HCT116 (cell line): ENCODE data around the gene ADCY2. TPM values are rescaled to one million over a fixed set of nuclear protein-coding genes. Genes with fewer than 3 reads are reported as not detected.

Experiments used
- ATAC-seq: fragments of 200-7000 bp; cut with Tn5 transposase; 2 replicates; pipeline ENCODE4 v1.9.1; 2020; ENCODE audit warnings: mild to moderate bottlenecking, moderate library complexity
- BruUV-seq: library from RNA; stranded (reverse); fragments of 400-500 nt; replicated peaks from 2 replicates; lab custom pipeline; 2021; lab: Mats Ljungman, UMichigan
- CTCF ChIA-PET: fragments of 300-600 bp; sonication (Branson Sonifier 250); formaldehyde crosslinking; loops from one replicate; lab custom pipeline; 2021; ENCODE audit warnings: antibody characterized with exemption; lab: Charles Lee
- POLR2A ChIA-PET: fragments of 300-600, 350-600 bp; sonication (Branson Sonifier 250); formaldehyde crosslinking; loops from one replicate; lab custom pipeline; 2021; ENCODE audit warnings: antibody characterized with exemption; lab: Charles Lee
- RAD21 ChIA-PET, 2 experiments: fragments of 300-600 bp; sonication (Branson Sonifier 250); formaldehyde crosslinking; loops; one replicate each; lab custom pipeline; 2023; ENCODE audit warnings: low total read pairs in 2 of 2; ENCODE audit not compliant: uncharacterized antibody in 2 of 2, unreplicated experiment in 2 of 2, low non-redundant PET in 1 of 2; lab: Charles Lee
- DNase-seq: peaks from one replicate; pipeline ENCODE4 v3.0.0-alpha.2; 2010; ENCODE audit warnings: low read depth, low spot score
- H2AFZ ChIP-seq: fragments of 200-600 bp; shearing (Covaris generic), sonication (generic); 2 replicates; pipeline ENCODE4 v1.6.1; 2017; ENCODE audit warnings: low read depth, mixed run types, mixed read lengths, antibody characterized with exemption, low read length; ENCODE audit not compliant: poor library complexity, severe bottlenecking
- H3K27ac ChIP-seq: 2 replicates; pipeline ENCODE4 v1.5.1; 2012; ENCODE audit warnings: low read depth, low read length
- H3K27me3 ChIP-seq: fragments of 200-600 bp; sonication (generic); 2 replicates; pipeline ENCODE4 v1.6.1; 2016; ENCODE audit warnings: mixed run types, low read length, mixed read lengths; ENCODE audit not compliant: insufficient read depth
- H3K36me3 ChIP-seq, 2 experiments: fragments of 200-500 bp in 1 of 2; fragments of 200-600 bp in 1 of 2; sonication (Bioruptor generic) in 1 of 2; sonication (generic) in 1 of 2; 2 replicates each; pipeline versions ENCODE4 v1.5.1 to v1.6.1; 2014 to 2016; ENCODE audit warnings: low read length in 2 of 2, inconsistent platforms in 1 of 2, mixed read lengths in 1 of 2, mixed run types in 1 of 2; ENCODE audit not compliant: insufficient read depth in 2 of 2, control insufficient read depth in 1 of 2
- H3K4me1 ChIP-seq, 2 experiments: fragments of 200-600 bp in 1 of 2; sonication (generic) in 1 of 2; 2 replicates each; pipeline versions ENCODE4 v1.5.1 to v1.6.1; 2012 to 2017; ENCODE audit warnings: low read length in 2 of 2, inconsistent platforms in 1 of 2, mild to moderate bottlenecking in 1 of 2, mixed read lengths in 1 of 2, mixed run types in 1 of 2, moderate library complexity in 1 of 2; ENCODE audit not compliant: insufficient read depth in 2 of 2, control insufficient read depth in 1 of 2
- H3K4me2 ChIP-seq: fragments of 200-600 bp; sonication (generic); 2 replicates; pipeline ENCODE4 v1.6.1; 2017; ENCODE audit warnings: mixed run types, low read length, mixed read lengths
- H3K4me3 ChIP-seq, 2 experiments: fragments of 200-600 bp in 1 of 2; sonication (generic) in 1 of 2; replicated peaks in 1 of 2; 2 replicates each; pipeline ENCODE4 v1.5.1; 2011 to 2016; ENCODE audit warnings: low read length in 2 of 2, control low read depth in 1 of 2, low read depth in 1 of 2, mild to moderate bottlenecking in 1 of 2, mixed read lengths in 1 of 2, mixed run types in 1 of 2
- H3K79me2 ChIP-seq: fragments of 200-600 bp; sonication (generic); 2 replicates; pipeline ENCODE4 v1.6.1; 2017; ENCODE audit warnings: mild to moderate bottlenecking, mixed run types, low read length, moderate library complexity, mixed read lengths; ENCODE audit not compliant: insufficient read depth
- H3K9ac ChIP-seq: fragments of 200-600 bp; sonication (generic); 2 replicates; pipeline ENCODE4 v1.6.1; 2016; ENCODE audit warnings: low read length, mixed read lengths
- H3K9me2 ChIP-seq: fragments of 200-600 bp; sonication (generic), shearing (Covaris generic); 2 replicates; pipeline ENCODE4 v1.6.1; 2017; ENCODE audit warnings: mixed run types, mild to moderate bottlenecking, moderate library complexity; ENCODE audit not compliant: insufficient read depth
- H3K9me3 ChIP-seq, 2 experiments: fragments of 200-500 bp in 1 of 2; fragments of 200-600 bp in 1 of 2; sonication (Bioruptor generic) in 1 of 2; sonication (generic) in 1 of 2; 2 replicates each; pipeline ENCODE4 v1.6.1; 2014 to 2017; ENCODE audit warnings: low read length in 2 of 2, mixed read lengths in 2 of 2, inconsistent platforms in 1 of 2, low read depth in 1 of 2, mild to moderate bottlenecking in 1 of 2, mixed run types in 1 of 2, moderate library complexity in 1 of 2; ENCODE audit not compliant: control insufficient read depth in 1 of 2, insufficient read depth in 1 of 2
- H4K20me1 ChIP-seq: fragments of 200-600 bp; sonication (generic), shearing (Covaris generic); 2 replicates; pipeline ENCODE4 v1.6.1; 2017; ENCODE audit warnings: mixed run types, mild to moderate bottlenecking, moderate library complexity; ENCODE audit not compliant: insufficient read depth
- CBX3 ChIP-seq: IDR thresholded peaks from 2 replicates; pipeline ENCODE4 v1.6.1; 2012; ENCODE audit warnings: low read depth
- EGR1 ChIP-seq: IDR thresholded peaks from 2 replicates; pipeline ENCODE4 v1.6.1; 2012; ENCODE audit warnings: low read depth
- ELF1 ChIP-seq: IDR thresholded peaks from 2 replicates; pipeline ENCODE4 v1.6.1; 2012; ENCODE audit warnings: low read depth, borderline replicate concordance
- FOSL1 ChIP-seq: IDR thresholded peaks from 2 replicates; pipeline ENCODE4 v1.6.1; 2012; ENCODE audit warnings: low read depth
- POLR2A ChIP-seq: IDR thresholded peaks from 2 replicates; pipeline ENCODE4 v1.7.0; 2011; ENCODE audit warnings: borderline replicate concordance; ENCODE audit not compliant: insufficient read depth, insufficient read length; ENCODE audit errors: extremely low read depth
- RAD21 ChIP-seq: IDR thresholded peaks from 2 replicates; pipeline ENCODE4 v1.6.1; 2012; ENCODE audit warnings: low read depth, mild to moderate bottlenecking
- SP1 ChIP-seq: IDR thresholded peaks from 2 replicates; pipeline ENCODE4 v1.6.1; 2012; ENCODE audit warnings: low read depth
- TCF7L2 ChIP-seq: IDR thresholded peaks from 2 replicates; pipeline ENCODE4 v1.7.0; 2011; ENCODE audit warnings: borderline replicate concordance, inconsistent platforms; ENCODE audit not compliant: insufficient read depth, insufficient read length; ENCODE audit errors: extremely low read depth
- ZNF274 ChIP-seq: fragments of 200-500 bp; sonication (Bioruptor generic); IDR thresholded peaks from 2 replicates; pipeline ENCODE4 v1.6.1; 2014; ENCODE audit warnings: mild to moderate bottlenecking, low read depth, low read length, inconsistent platforms
- intact Hi-C: fragments of 100-400 bp; cut with micrococcal nuclease; formaldehyde crosslinking; loops from 2 replicates; pipeline ENCODE4 v1.10.0; 2022
- total RNA-seq: library from RNA; stranded (reverse); gene quantifications from one replicate; pipeline ENCODE4 v1.2.1, GENCODE V29; 2021; ENCODE audit not compliant: unreplicated experiment
- TF ChIP-seq, protein P1 (sequence below): IDR thresholded peaks from 2 replicates; pipeline ENCODE4 v1.6.1; 2012; ENCODE audit warnings: low read depth

ADCY2 gene
- total RNA-seq, 1 experiment from 2014 or later = 0.15 TPM

DNA sequence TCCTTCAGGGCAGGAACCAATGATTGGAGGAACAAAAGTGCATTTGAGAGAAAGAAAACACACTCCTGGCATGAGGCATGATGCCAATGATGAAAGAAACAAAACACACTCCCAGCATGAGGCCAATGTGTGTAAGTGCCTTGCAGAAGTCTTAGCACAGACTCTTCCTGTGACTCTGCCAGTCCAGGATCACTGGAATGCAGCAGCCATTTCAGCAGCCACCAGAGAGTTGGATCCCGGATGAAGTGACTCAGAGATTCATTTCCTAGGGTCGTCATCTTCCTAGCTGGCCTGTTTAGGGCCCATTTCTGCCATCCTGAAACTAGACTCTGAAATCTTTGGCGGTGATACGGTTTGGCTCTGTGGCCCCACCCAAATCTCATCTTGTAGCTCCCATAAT is 242.5 kb downstream of the ADCY2 start:
- peaks cover 2 to 3% of the 10 kb centered on the region in 2 experiments; a peak in 2 of 4 replicates for H3K9me3 ChIP-seq
- H3K79me2 ChIP-seq = no peaks in the 10 kb centered on the region
- CTCF ChIA-PET = no interaction called here
- POLR2A ChIA-PET = no interaction called here
- DNase-seq (no peak), ATAC-seq (no peak)
- H3K27me3 ChIP-seq = no peaks in the 10 kb centered on the region
- RAD21 ChIA-PET = no interaction called here
- no peaks in the 10 kb centered on the region for H3K4me1 ChIP-seq
- H3K4me2 ChIP-seq = no peak overlapping the region
- no peaks in the 10 kb centered on the region for H3K9me2 ChIP-seq
- no peak overlapping the region for H3K4me3 ChIP-seq
- H3K9ac ChIP-seq = no peak overlapping the region
- no TSS peak for BruUV-seq
- TF ChIP-seq TCF7L2 = no peak
- no peak for TF ChIP-seq SP1
- TF ChIP-seq POLR2A = no peak
- no peak for TF ChIP-seq CBX3
- TF ChIP-seq ZNF274 = no peak
- no peak for TF ChIP-seq EGR1
- TF ChIP-seq ELF1 = no peak
- no peak for TF ChIP-seq FOSL1
- TF ChIP-seq, protein P1, sequence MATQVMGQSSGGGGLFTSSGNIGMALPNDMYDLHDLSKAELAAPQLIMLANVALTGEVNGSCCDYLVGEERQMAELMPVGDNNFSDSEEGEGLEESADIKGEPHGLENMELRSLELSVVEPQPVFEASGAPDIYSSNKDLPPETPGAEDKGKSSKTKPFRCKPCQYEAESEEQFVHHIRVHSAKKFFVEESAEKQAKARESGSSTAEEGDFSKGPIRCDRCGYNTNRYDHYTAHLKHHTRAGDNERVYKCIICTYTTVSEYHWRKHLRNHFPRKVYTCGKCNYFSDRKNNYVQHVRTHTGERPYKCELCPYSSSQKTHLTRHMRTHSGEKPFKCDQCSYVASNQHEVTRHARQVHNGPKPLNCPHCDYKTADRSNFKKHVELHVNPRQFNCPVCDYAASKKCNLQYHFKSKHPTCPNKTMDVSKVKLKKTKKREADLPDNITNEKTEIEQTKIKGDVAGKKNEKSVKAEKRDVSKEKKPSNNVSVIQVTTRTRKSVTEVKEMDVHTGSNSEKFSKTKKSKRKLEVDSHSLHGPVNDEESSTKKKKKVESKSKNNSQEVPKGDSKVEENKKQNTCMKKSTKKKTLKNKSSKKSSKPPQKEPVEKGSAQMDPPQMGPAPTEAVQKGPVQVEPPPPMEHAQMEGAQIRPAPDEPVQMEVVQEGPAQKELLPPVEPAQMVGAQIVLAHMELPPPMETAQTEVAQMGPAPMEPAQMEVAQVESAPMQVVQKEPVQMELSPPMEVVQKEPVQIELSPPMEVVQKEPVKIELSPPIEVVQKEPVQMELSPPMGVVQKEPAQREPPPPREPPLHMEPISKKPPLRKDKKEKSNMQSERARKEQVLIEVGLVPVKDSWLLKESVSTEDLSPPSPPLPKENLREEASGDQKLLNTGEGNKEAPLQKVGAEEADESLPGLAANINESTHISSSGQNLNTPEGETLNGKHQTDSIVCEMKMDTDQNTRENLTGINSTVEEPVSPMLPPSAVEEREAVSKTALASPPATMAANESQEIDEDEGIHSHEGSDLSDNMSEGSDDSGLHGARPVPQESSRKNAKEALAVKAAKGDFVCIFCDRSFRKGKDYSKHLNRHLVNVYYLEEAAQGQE = no peak
- no peak for TF ChIP-seq RAD21
- intact Hi-C loops = no loop called here
- H2AFZ ChIP-seq = no peak overlapping the region
- H3K27ac ChIP-seq = no peak overlapping the region
- no peaks in the 10 kb centered on the region for H4K20me1 ChIP-seq
- H3K36me3 ChIP-seq = no peaks in the 10 kb centered on the region
